ENCODE measurements around the gene RAET1E.
"Not testable (repeated sequence)": the region's sequence is repeated elsewhere in the genome, so short reads cannot be mapped to it uniquely, and the experiment has no call there.

The RAET1E gene, protein sequence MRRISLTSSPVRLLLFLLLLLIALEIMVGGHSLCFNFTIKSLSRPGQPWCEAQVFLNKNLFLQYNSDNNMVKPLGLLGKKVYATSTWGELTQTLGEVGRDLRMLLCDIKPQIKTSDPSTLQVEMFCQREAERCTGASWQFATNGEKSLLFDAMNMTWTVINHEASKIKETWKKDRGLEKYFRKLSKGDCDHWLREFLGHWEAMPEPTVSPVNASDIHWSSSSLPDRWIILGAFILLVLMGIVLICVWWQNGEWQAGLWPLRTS

DNA sequence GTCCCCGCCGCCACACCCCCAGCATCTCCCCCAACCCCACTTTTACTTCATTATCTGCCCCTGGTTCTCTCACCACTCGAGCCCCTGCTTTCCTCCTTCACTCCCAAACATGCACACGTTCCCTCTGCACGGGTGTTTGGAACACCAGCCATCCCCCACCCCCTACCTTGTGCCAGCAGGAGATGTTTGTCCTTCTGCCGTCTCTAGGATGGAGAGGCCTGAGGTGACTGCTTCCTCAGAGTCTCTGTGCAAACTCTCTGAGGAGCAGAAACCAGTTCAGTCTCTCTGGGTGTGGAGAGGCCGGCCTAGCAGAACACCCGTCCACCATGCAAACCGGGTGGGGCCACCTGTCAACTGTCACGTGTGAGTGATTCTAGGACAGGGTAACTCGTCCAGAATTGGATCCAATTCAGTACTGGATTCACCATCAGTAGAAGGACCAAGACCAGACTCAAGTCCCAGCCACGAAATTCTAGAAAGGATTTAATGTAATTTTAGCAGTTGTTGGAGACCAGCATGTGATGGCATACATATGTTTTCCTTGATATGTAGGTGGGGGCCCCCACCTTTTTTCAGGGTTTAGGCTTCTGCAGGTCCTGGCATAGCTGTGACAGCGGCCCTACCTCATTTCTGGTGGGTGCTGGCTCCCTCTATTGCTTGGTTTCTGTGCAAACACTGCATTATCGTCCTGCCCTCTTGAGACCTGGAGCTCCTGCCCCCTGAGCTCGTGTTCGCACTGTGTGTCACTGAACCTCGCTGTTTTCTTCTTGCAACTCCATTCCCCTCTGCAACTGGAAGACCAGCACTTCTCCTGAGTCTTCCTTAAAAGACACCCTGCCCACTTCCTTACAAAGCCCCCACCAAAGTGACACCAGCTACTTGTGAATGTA, at the start of gene RAET1E:
RAET1E (minus strand) TSS at position 259 of the 890 bp plus-strand sequence. CDS start 7,212 bp downstream, outside the sequence.
- no peak for DNase-seq

DNA sequence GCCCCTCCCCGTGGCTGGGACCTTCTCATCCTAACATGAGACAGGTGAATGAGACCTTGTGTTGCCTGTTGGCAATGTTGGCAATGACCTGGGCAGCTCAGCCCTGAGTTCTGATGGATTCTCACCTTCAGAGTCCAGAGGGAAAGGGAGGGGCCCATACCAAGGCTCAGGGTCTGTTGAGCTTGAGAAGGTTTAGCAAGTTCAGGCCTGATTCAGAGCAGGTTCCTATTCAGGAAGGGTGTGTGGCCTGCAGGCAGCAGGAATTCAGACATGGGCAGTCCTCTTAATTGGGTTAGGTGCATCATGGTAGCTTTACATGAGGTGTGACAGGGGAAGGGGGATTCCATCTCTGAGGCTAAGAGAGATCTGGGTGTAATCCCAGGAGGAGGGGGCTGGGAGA, 49.6 kb upstream of the RAET1E start:
- DNase-seq = not testable (repeated sequence)

DNA sequence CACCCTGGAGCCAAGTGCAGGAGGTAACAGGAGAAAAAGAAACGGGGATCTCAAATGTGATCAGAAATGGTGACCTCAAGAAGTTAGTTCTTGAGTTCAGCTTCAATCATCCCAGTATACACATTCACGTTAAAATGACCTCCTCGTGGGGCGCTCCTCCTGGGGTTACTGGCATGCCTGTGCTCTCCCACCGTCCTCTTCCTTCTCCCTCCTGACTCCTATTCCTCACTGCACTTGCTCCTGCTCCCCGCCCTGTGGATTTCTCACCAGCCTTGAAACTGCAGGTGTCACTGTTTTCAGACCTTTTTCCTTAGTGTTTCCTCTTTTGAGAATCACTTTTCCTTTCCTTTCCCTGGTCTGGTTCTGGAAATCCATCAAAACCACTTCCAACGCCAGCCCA, 48.7 kb upstream of the RAET1E start:
- DNase-seq = not testable (repeated sequence)

DNA sequence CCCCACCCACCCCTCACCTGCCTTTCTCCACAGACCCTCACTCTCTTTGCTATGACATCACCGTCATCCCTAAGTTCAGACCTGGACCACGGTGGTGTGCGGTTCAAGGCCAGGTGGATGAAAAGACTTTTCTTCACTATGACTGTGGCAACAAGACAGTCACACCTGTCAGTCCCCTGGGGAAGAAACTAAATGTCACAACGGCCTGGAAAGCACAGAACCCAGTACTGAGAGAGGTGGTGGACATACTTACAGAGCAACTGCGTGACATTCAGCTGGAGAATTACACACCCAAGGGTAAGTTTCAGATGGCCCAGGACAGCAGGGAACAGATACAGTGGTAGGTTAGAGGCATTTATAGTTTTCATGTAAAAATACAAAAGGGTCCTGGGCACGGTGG, 47.4 kb upstream of the RAET1E start:
- not testable (repeated sequence) for DNase-seq

DNA sequence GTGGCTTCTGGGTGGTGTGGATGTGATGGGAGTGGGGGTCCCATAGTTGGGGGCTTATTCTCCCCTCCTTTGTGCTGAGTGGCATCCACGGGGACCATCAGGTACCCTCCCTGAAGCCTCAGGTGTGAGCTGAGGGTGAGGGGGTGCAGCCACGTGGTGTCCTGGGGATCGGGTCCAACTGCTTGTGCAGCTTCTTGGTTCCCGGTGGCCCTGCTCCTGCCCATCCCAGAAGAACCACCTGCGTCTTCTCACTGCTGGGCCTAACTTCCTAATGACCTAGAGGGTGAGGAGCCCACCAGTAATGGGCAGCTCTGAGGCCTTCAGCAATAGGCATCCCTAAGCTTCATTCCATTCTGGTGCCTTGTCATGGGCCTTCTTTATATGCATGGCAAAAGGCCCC, 45.4 kb upstream of the RAET1E start:
- not testable (repeated sequence) for DNase-seq

DNA sequence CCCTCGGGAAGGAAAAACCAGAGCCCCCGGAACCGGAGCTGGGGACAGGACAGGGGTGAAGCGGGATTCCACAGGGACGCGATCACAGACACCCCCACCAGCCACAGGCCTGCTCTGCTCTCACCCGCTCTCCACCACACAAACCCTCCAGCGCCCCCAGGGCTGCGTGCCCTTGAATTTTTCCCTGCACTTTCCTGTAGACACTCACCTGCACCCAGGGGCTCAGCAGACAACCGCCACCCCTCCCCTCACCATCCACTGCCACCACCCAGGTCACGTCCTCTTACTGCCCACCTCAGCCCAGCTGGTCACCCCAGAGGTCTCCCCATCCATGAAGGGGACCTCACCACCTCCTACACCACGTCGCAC, 44.5 kb upstream of the RAET1E start:
- no peak for DNase-seq

DNA sequence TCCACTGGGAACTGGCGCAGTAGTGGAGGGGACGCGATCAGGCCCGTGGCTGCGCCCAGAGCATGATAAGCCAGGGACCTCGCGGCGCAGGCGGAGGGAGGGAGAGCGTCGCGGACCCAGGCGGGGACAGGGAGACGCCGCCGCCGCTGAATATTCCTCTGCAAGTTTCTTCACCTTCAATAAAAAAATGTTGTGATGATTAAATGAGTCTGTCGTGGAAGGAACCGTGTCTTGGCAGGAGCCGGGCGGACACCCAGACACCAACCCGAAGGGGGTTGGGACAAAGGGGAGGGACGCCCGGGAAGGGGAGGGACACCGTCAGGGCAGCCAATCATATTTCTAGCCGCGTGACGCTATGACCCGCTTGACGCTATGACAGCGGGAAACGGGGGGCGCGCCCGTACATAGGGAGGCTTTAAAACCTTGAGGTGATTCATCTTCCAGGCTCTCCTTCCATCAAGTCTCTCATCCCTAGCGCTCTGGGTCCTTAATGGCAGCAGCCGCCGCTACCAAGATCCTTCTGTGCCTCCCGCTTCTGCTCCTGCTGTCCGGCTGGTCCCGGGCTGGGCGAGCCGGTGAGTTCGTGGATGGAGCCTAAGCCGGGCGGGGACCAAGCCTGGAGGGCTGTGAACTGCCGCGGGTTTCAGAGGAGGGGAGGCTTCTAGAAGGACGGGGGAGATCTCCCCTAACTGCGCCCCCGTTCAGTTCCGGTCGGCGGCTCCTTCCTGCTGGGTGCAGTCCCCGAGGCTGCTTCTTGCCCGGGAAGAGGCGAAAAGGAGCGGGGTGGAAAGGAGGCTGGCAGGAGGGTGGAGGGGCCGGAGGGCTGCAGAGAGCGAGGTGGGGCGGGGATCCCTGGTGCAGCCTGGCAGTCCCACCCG, 43.9 kb upstream of the RAET1E start, which contains the start of gene ULBP2:
ULBP2 (plus strand) TSS at position 432 of the 878 bp plus-strand sequence; CDS start at position 491, 59 bp downstream.
- peak; percentile 86 for DNase-seq

DNA sequence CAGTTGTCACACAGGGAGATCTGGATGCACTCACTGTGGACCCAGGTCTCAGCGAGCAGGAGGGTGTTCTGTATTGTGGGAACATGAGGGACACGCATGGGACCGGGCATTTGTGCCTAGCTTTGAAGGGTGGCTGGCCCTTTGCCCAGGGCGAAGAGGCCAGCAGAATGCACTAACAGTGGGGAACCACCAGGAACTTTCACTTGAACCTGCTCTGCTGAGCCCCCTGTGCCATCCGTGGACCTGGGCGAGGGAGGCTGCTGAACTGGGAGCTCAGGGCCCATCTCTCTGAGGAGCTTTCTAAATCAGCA, 42.7 kb upstream of the RAET1E start:
- no peak for DNase-seq

DNA sequence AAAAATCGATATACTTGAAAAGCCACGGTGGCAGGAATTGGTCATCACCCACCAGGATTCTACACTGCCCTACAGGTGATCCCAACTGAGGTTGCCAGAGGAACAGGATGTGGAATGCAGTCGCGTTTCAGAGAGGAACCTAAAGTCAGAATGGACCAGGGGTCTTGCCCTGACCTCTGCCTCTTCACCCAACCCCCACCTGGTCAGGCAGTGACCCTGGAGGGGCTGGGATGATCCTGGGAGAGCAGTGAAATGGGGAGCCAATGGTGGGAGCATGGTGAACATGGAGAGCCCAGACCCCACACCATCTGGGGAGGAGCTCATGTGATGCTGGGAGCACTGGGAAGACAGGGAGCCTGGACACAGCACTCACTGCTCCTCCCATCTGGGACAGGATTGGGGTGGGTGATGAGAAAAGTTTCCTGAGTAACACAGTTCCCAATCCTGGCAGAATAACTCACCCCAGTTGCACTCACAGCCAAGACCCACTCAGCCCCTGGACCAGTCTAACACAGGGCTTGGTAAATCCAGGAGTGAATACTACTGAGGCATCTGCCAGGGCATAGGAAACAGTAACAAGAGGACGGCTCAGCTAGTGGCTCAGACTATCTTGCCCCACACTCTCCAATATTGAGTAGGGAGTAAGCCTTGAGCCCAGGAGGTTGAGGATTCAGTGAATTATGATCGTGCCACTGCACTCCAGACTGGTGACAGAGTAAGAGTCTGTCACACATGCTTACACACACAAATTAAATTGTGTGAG, 42.2 kb upstream of the RAET1E start:
- DNase-seq = no peak

DNA sequence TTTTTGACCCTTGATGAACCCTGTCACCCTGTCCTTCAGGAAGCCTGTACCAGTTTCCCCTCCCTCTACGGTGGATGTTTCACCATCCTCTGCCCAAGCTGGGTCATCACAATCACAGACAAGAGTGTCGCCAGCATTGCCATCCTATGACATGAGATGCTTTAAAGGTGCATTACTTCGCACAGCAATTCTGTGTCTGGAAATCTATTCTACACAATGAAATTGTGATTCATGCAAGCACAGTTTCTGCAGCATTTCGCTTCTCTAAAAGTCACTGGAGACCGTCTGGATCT, 41.4 kb upstream of the RAET1E start:
- DNase-seq = no peak

DNA sequence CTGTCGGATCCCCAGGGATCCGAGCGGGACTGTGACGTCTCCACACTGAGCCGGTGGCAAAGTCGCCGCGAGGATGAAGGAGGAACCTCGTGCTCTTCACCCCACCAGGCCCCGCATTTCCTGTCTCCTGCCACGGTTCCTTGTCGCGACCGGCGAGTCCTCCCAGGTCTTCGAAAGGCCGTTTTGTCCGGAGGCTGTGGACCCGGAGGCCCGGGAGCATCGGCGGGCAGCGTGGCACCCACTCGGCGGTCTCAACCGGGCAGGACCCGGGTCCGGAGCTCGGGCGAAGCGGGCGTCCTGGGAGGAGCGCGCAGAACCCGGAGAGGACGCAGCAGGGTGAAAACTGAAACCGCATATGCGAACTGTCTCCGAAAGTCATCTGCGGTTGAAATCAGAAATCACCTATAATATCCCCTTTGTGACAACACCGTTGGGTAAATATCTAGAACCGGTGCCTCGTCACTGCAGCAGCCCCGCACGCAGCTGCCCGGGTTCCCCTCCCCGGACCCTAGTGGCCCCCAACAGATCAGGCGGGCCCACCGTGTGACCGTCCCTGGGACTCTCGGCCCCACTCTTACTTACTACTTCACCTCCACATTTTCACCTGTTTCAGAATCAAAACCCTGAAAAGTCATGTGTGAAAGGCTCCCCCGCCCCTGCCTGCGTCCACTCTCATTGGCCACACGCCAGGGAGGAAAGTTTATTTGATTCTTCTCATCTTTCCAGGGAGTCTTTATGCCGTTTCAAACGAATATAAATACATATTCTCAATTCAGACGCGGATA, 40.9 kb upstream of the RAET1E start:
- peak; percentile 42 for DNase-seq

DNA sequence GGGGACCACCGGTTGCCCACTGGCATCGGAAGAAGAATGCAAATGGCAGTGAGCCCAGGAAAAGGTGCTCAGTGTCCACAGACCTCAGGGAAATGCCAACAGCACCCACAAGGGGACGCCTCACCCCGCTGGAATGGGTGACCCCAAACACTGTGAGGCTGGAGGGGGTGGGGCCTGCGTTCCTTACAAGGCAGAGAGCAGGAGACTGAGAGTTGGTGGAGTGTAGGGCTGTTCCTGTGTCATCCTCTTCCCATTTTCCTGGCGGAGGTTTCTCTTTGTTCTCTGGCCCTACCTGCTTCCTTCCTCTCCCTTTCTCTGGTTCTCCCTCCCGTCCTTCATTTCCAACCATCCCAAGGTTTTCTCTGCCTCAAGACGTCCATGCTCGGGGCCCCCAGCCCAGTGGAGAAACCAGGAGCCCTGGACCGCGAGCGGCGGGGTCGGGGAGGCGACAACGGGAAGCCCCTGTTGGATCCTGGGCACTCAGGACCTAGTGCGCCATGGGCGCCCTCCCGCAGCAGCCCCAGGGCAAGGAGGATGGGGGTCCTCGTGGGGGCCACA, 40.2 kb upstream of the RAET1E start:
- not testable (repeated sequence) for DNase-seq

DNA sequence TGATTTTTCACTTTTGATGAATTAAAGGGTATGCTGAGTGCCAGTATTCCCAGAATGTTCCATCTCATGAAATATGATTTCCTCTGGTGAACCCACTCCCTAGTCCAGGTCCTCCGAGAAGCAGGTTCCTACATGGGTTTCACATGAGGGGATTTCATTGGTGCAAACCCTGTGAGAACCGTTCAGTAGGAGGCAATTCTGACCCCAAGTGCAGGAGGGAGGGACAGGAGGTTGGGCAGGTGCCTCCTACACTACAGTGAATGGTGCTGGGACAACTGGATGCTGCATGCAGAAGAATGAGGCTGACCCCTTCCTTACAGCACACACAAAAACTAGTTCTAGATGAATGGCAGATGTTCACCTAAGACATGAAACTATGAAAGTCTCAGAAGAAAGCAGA, 38.8 kb upstream of the RAET1E start:
- DNase-seq = no peak

DNA sequence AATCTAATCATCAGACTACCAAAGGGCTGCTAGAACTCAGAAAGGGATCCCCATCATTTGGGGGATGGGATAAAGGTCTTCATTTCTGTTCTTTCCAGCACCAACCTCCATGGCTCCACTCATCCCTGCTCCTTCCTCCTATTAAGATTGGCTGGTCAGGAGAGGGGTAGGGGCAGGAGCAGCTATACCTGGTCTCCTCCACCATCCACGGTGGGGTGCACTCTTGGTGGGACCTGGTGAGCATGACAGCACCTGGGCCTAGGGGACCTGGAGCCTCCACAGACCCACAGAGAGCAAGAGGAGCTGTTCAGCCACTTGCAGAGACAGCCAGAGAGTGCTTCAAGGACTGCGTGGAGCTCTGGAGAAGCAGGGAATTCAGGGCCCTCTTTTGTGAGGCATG, 37.8 kb upstream of the RAET1E start:
- no peak for DNase-seq

DNA sequence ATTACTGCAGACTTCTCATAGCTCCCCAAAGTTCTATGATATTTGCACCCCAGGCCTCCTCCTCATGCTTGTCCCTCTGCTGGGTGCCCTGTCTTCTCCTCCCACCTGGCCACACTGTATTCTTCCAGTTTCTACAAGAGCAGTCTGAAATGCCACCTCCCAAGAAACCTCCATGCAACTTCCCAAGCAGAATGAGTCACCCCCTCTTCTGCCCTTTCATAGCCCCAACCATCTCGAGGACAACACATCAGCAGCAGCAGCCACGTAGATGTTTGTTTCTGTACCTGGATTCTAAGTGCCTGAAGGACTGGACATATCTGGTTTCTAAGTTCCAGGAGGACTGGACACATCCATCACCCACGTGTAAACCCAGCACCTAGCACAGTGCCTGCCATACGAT, 37.3 kb upstream of the RAET1E start:
- DNase-seq = no peak

DNA sequence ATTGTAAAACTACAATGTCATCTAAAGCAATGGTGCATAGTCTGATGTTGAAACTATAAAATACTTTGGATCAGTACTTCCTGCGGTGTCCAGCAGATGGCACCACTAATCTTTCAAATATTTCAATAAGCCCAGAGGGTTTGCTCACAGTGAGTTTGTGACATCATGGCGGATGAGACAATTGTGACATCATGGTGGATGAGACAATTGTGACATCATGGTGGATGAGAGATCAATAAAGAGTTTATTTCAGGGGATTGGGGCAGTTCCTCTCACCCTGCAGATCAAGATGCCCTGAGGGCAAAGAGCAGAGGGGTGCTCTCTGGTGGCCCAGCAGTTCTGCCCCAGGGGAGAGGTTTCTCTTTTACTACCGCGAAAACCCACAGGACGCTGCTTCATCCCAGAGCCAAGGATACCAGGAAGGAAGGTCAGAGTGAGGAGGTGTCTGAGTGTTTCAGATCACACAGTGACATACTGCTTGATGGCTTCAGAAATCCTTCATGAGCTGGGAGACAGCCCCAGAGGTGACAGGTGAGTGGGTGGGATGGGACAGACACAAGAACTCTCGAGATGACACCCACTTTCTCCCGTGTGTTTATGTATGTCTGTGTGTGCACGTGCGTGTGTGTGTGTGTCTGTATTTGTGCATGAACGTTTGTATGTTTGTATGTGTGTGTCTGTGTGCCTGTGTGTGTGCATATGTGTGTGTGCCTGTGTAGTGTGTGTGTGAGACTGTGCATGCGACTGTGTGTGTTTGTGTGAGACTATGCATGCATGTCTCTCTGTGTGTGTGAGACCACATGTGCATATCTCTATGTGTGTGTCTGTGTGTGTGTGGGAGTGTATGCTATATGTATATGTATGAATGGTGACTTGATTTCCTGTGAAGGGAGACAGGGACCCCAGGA, 36.6 kb upstream of the RAET1E start:
- DNase-seq = peak; percentile 57

DNA sequence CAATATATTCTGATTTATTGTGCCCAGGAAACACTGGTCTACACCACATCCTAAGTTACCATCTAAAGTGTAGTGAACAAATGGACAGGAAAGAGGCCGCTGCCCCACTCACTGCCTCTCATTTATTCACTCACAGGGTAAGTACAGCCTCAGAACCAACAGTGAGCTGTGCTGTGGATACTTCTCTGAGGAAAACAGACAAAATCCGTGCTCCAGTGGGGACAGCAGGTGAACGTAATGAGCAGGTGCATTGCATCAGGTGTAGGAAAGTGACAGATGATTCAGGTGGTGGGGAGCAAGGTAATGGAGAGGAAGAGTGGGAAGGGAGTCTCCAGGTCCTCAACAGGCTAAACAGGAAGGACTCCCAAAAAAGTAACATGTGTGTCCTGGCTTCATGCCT, 35.5 kb upstream of the RAET1E start:
- no peak for DNase-seq

DNA sequence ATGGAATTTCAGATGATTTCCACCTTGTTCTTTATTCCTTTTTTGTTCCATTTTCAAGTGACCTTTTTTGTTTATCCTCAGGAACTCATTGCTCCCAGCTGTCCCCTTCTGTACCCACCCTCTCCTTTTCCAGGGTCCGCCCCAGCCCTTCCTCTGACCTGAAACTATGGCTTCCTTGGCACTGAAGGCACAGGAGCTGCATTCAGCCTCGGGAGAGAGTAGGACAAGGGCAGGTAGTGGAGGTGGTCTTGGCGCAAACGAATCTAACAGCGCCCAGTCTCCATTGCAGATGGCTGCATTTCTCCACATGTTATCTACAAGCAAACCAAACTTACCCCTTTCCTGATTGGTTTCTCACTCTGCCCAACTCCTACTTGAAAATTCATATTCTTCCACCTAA, 35.1 kb upstream of the RAET1E start:
- DNase-seq = no peak

DNA sequence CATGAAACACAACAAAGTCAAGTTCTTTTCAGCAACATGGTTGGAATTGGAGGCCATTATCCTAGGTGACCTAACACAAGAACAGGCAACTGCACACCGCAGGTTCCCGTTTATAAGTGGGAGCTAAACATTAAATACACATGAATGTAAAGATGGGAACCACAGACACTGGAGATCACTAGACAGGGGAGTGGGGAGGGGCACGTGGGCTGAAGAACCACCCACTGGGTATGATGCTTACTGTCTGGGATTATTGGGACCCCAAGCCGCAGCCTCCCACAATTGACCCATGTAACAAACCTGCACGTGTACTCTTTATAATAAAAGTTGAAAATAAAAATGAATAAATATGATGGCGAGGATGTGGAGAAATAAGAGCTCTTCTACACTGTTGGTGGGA, 33.6 kb upstream of the RAET1E start:
- no peak for DNase-seq

DNA sequence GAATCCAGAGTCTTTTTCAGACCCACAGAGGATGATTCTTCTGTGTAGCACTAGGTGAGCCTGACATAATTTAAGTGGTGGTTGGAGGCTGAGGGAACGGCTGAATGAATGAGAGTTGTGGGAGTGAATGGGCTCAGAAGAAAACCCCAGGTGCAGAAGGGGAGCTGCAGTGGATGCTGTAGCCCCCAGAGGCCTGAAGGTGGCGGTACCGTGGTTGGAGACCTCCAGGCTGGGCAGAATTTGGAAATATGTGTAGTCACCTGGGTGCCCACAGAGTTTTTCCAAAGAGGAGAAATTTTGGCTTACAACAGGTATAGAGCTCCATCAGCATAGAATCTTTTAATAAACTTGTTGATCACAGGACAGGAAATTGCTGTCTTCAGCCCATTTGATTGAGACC, 31.5 kb upstream of the RAET1E start:
- DNase-seq = no peak

DNA sequence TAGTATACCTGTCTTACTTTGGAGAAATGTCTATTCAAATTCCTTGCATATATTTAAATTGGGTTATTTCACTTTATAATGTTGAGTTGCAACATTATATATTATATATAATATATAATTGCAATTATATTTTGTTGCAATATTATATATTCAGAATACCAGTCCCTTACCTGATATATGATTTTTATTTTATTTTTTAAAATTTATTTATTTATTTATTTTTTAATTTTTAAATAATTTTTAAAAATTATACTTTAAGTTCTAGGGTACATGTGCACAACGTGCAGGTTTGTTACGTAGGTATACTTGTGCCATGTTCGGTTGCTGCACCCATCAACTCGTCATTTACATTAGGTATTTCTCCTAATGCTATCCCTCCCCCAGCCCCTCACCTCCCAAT, 29.1 kb upstream of the RAET1E start:
- DNase-seq = not testable (repeated sequence)
